Kidney (tissue), 14 donors: ENCODE results near the gene SNRPD2. TPM values are rescaled to one million over a fixed set of nuclear protein-coding genes. Genes with fewer than 3 reads are reported as not detected.

Source experiments
- DNase-seq, 5 donors: peaks; one replicate each; pipeline ENCODE4 v3.0.0-alpha.2; 2013 to 2020
- FAIRE-seq: peaks from 2 replicates; lab custom pipeline; 2012; peaks lifted over from hg19 to GRCh38; lab: Jason Lieb, UNC
- H3K27ac ChIP-seq, 2 donors: one replicate each; pipeline ENCODE4 v1.7.0; 2013; ENCODE audit warnings: low read depth in 2 of 2, low read length in 2 of 2, inconsistent platforms in 1 of 2
- H3K27me3 ChIP-seq: one replicate; pipeline ENCODE4 v1.7.1; 2013; ENCODE audit warnings: low read length, inconsistent platforms; ENCODE audit not compliant: control insufficient read depth, insufficient read depth
- H3K36me3 ChIP-seq, 3 donors: one replicate each; pipeline versions ENCODE4 v1.7.0 to v1.7.1; 2013; ENCODE audit warnings: low read length in 3 of 3, control low read depth in 1 of 3, inconsistent platforms in 1 of 3; ENCODE audit not compliant: insufficient read depth in 3 of 3, control insufficient read depth in 2 of 3
- H3K4me1 ChIP-seq, 3 donors: one replicate each; pipeline versions ENCODE4 v1.7.0 to v1.7.1; 2013; ENCODE audit warnings: low read length in 3 of 3, inconsistent platforms in 1 of 3, low read depth in 1 of 3; ENCODE audit not compliant: control insufficient read depth in 2 of 3, insufficient read depth in 2 of 3
- H3K4me3 ChIP-seq, 3 donors: one replicate each; pipeline versions ENCODE4 v1.7.0 to v1.8.1; 2013; ENCODE audit warnings: low read length in 3 of 3, control low read depth in 1 of 3, inconsistent platforms in 1 of 3
- H3K9ac ChIP-seq, 3 donors: one replicate each; pipeline versions ENCODE4 v1.7.0 to v1.7.1; 2013; ENCODE audit warnings: low read length in 3 of 3, control low read depth in 1 of 3, inconsistent platforms in 1 of 3
- H3K9me3 ChIP-seq, 3 donors: one replicate each; pipeline versions ENCODE4 v1.7.0 to v1.7.1; 2013; ENCODE audit warnings: low read length in 3 of 3, control low read depth in 1 of 3, inconsistent platforms in 1 of 3; ENCODE audit not compliant: control insufficient read depth in 2 of 3, insufficient read depth in 1 of 3
- CTCF ChIP-seq: IDR thresholded peaks from 3 replicates; pipeline ENCODE4 v1.5.1; 2012; ENCODE audit warnings: mild to moderate bottlenecking, moderate library complexity, borderline replicate concordance; ENCODE audit not compliant: insufficient read depth; ENCODE audit errors: extremely low read depth
- intact Hi-C: fragments of 100-400 bp; cut with DNase I; formaldehyde crosslinking; loops from one replicate; pipeline ENCODE4 v1.11.1; 2022
- polyA plus RNA-seq: library from polyadenylated mRNA; stranded (reverse); fragments of 350-450 nt; fragmentation: Illumina TruSeq; extraction: RNeasy Lipid Tissue Mini Kit (QIAGEN cat#74804); gene quantifications from one replicate; pipeline ENCODE4 v1.2.3, GENCODE V29; 2014; ENCODE audit warnings: low read depth, low replicate concordance; ENCODE audit not compliant: insufficient read depth
- total RNA-seq: library from RNA; stranded (reverse); fragmentation: NEBNext Ultra II Directional; extraction: Animal tissue kit (Norgen Biotek cat#: 25700); gene quantifications from one replicate; pipeline ENCODE4 v1.2.1, GENCODE V29; 2021
- donor health status: control.
- donor health status: control.
- donor health status: control.
- donor health status: control.
- donor health status: control.
- donor health status: DM: yes; HTN: yes; CAD: no.
- donor health status: Normal renal cell carcinoma (clear cell type).

Gene SNRPD2
- total and polyA plus RNA-seq, 2 donors from 2014 or later = 252 to 358 TPM

GRCh38 chr19:45717983-45718650 lies 26.4 kb upstream of the SNRPD2 start:
- no peaks in the 10 kb centered on the region for H3K27me3 ChIP-seq
- peak overlapping the region; percentile 88 to 92 for H3K27ac ChIP-seq
- TF ChIP-seq CTCF = no peak
- peak in 1 of 5 donors; percentile 25 for DNase-seq
- intact Hi-C loops = no loop called here
- peaks cover 0 to 2% (median 0%) of the 10 kb centered on the region in 3 donors for H3K36me3 ChIP-seq
- peak overlapping the region; percentile 58 to 84 (median 84) for H3K4me3 ChIP-seq
- H3K9ac ChIP-seq = peak overlapping the region; percentile 29 to 93 (median 61)
- H3K4me1 ChIP-seq = peaks cover 0 to 9% (median 6%) of the 10 kb centered on the region in 3 donors
- no peaks in the 10 kb centered on the region for H3K9me3 ChIP-seq
- no peak for FAIRE-seq

GRCh38 chr19:45717131-45717982 lies 25.6 kb upstream of the SNRPD2 start:
- Histone ChIP-seq H3K36me3 (peaks cover 0 to 2% (median 0%) of the 10 kb centered on the region in 3 donors), H3K9me3 (no peaks in the 10 kb centered on the region), H3K4me3 (peak overlapping the region; percentile 84 to 93 (median 88)), H3K27ac (peak overlapping the region; percentile 88 to 92), H3K27me3 (no peaks in the 10 kb centered on the region), H3K9ac (peak overlapping the region; percentile 84 to 93 (median 93)), H3K4me1 (peaks cover 0 to 9% (median 6%) of the 10 kb centered on the region in 3 donors)
- FAIRE-seq = peak; percentile 98
- intact Hi-C loops = no loop called here
- DNase-seq = peak; percentile 99 to 100 (median 100)
- TF ChIP-seq CTCF = no peak

GRCh38 chr19:45716359-45717130 lies 24.8 kb upstream of the SNRPD2 start:
- FAIRE-seq = no peak
- intact Hi-C loops = no loop called here

More at GRCh38 chr19:45716359-45717130, 24.8 kb upstream of the SNRPD2 start:
- Histone ChIP-seq H3K27ac (peak overlapping the region; percentile 53 to 92), H3K4me1 (peaks cover 0 to 9% (median 6%) of the 10 kb centered on the region in 3 donors), H3K36me3 (peaks cover 0 to 2% (median 0%) of the 10 kb centered on the region in 3 donors), H3K4me3 (peak overlapping the region; percentile 84 to 93 (median 88)), H3K27me3 (no peaks in the 10 kb centered on the region), H3K9me3 (no peaks in the 10 kb centered on the region), H3K9ac (peak overlapping the region; percentile 74 to 93 (median 79))
- TF ChIP-seq CTCF = no peak
- peak in 3 of 5 donors; percentile 26 to 66 (median 61) for DNase-seq
